ENCODE measurements around the gene LIG1. TPM values are rescaled to one million over a fixed set of nuclear protein-coding genes. Genes with fewer than 3 reads are reported as not detected.

Gene LIG1
- total RNA-seq, result 133 and 140 TPM in 2 replicates

- Mint-ChIP-seq H3K4me3 (peak within 1 kb of the TSS; percentile 97), H3K9me3 (no peaks in the 10 kb centered on the region), H3K27ac (peak within 1 kb of the TSS; percentile 100), H3K36me3 (ENCODE audit: low read depth) (peaks cover 29% of the 10 kb centered on the region), H3K4me1 (ENCODE audit: low read depth) (peaks cover 33% of the 10 kb centered on the region), H3K27me3 (ENCODE audit: insufficient read depth) (peaks cover 3% of the 10 kb centered on the region)
- intact Hi-C loops (cut with micrococcal nuclease), result loop anchor here (1.0 to 10.0 kb wide), 10 partner anchors 33 to 425 kb away; partner anchors contain the start of genes CARD8, CYTH2, LMTK3 and NOP53
- peak; percentile 89 for DNase-seq (ENCODE audit: low spot score)
Observed at GRCh38 chr19:48169939-48170803, at the start of gene LIG1, which contains the start of gene ZSWIM9. Gene LIG1 (minus strand): TSS chr19:48170344. CDS start chr19:48165566, 4,778 bp downstream. Gene ZSWIM9 (plus strand): TSS chr19:48170680. CDS start chr19:48171803, 1,123 bp downstream.

GRCh38 chr19:48218997-48219396, 48.9 kb upstream of the LIG1 start:
- Mint-ChIP-seq H3K4me1 (ENCODE audit: low read depth) (no peaks in the 10 kb centered on the region), H3K4me3 (no peak overlapping the region), H3K36me3 (ENCODE audit: low read depth) (peaks cover 44% of the 10 kb centered on the region), H3K9me3 (no peaks in the 10 kb centered on the region), H3K27ac (no peak overlapping the region), H3K27me3 (ENCODE audit: insufficient read depth) (no peaks in the 10 kb centered on the region)
- intact Hi-C loops (cut with micrococcal nuclease), result no loop called here
- DNase-seq (ENCODE audit: low spot score), result no peak

GRCh38 chr19:48216933-48217332, 46.8 kb upstream of the LIG1 start:
- no peak overlapping the region for H3K27ac Mint-ChIP-seq
- no peaks in the 10 kb centered on the region for H3K27me3 Mint-ChIP-seq (ENCODE audit: insufficient read depth)
- H3K9me3 Mint-ChIP-seq, result no peaks in the 10 kb centered on the region
- no peak overlapping the region for H3K4me3 Mint-ChIP-seq
- H3K36me3 Mint-ChIP-seq (ENCODE audit: low read depth), result peaks cover 50% of the 10 kb centered on the region
- H3K4me1 Mint-ChIP-seq (ENCODE audit: low read depth), result no peaks in the 10 kb centered on the region
- intact Hi-C loops (cut with micrococcal nuclease), result no loop called here
- DNase-seq (ENCODE audit: low spot score), result no peak

GRCh38 chr19:48213959-48214358, 43.8 kb upstream of the LIG1 start:
- no peaks in the 10 kb centered on the region for H3K9me3 Mint-ChIP-seq
- no peaks in the 10 kb centered on the region for H3K27me3 Mint-ChIP-seq (ENCODE audit: insufficient read depth)
- no peak overlapping the region for H3K4me3 Mint-ChIP-seq
- no peaks in the 10 kb centered on the region for H3K4me1 Mint-ChIP-seq (ENCODE audit: low read depth)
- H3K27ac Mint-ChIP-seq, result peak overlapping the region; percentile 1
- no peak for DNase-seq (ENCODE audit: low spot score)
- intact Hi-C loops (cut with micrococcal nuclease), result no loop called here
- H3K36me3 Mint-ChIP-seq (ENCODE audit: low read depth), result peaks cover 54% of the 10 kb centered on the region

- H3K27ac Mint-ChIP-seq, result no peak overlapping the region
- H3K36me3 Mint-ChIP-seq (ENCODE audit: low read depth), result peaks cover 50% of the 10 kb centered on the region
- H3K27me3 Mint-ChIP-seq (ENCODE audit: insufficient read depth), result no peaks in the 10 kb centered on the region
Observed at GRCh38 chr19:48210005-48210404, 39.9 kb upstream of the LIG1 start.

GRCh38 chr19:48206397-48207093, 36.4 kb upstream of the LIG1 start:
- peaks cover 13% of the 10 kb centered on the region for H3K4me1 Mint-ChIP-seq (ENCODE audit: low read depth)
- peaks cover 27% of the 10 kb centered on the region for H3K36me3 Mint-ChIP-seq (ENCODE audit: low read depth)
- intact Hi-C loops (cut with micrococcal nuclease), result no loop called here
- H3K27ac Mint-ChIP-seq, result no peak overlapping the region
- H3K27me3 Mint-ChIP-seq (ENCODE audit: insufficient read depth), result no peaks in the 10 kb centered on the region
- no peak for DNase-seq (ENCODE audit: low spot score)
- H3K4me3 Mint-ChIP-seq, result no peak overlapping the region
- no peaks in the 10 kb centered on the region for H3K9me3 Mint-ChIP-seq

More at GRCh38 chr19:48210005-48210404, 39.9 kb upstream of the LIG1 start:
- H3K4me1 Mint-ChIP-seq (ENCODE audit: low read depth), result peaks cover 13% of the 10 kb centered on the region
- H3K9me3 Mint-ChIP-seq, result no peaks in the 10 kb centered on the region
- intact Hi-C loops (cut with micrococcal nuclease), result no loop called here
- H3K4me3 Mint-ChIP-seq, result no peak overlapping the region
- no peak for DNase-seq (ENCODE audit: low spot score)

GRCh38 chr19:48203794-48204628, 33.9 kb upstream of the LIG1 start:
- H3K4me3 Mint-ChIP-seq, result no peak overlapping the region
- H3K36me3 Mint-ChIP-seq (ENCODE audit: low read depth), result peaks cover 14% of the 10 kb centered on the region
- peaks cover 13% of the 10 kb centered on the region for H3K4me1 Mint-ChIP-seq (ENCODE audit: low read depth)
- H3K27me3 Mint-ChIP-seq (ENCODE audit: insufficient read depth), result no peaks in the 10 kb centered on the region
- intact Hi-C loops (cut with micrococcal nuclease), result loop anchor here (1.0 to 2.0 kb wide), 4 partner anchors 34 to 160 kb away; partner anchors contain the start of genes LIG1, SYNGR4 and ZSWIM9
- H3K27ac Mint-ChIP-seq, result no peak overlapping the region
- peak; percentile 92 for DNase-seq (ENCODE audit: low spot score)
- no peaks in the 10 kb centered on the region for H3K9me3 Mint-ChIP-seq

- peaks cover 13% of the 10 kb centered on the region for H3K4me1 Mint-ChIP-seq (ENCODE audit: low read depth)
- H3K36me3 Mint-ChIP-seq (ENCODE audit: low read depth), result peaks cover 14% of the 10 kb centered on the region
- no peaks in the 10 kb centered on the region for H3K27me3 Mint-ChIP-seq (ENCODE audit: insufficient read depth)
- DNase-seq (ENCODE audit: low spot score), result no peak
- no peak overlapping the region for H3K4me3 Mint-ChIP-seq
- intact Hi-C loops (cut with micrococcal nuclease), result loop anchor here (1.0 to 2.0 kb wide), 2 partner anchors 33 to 129 kb away; partner anchors contain the start of genes LIG1 and ZSWIM9
- H3K9me3 Mint-ChIP-seq, result no peaks in the 10 kb centered on the region
- H3K27ac Mint-ChIP-seq, result no peak overlapping the region
Observed at GRCh38 chr19:48203222-48203793, 33.2 kb upstream of the LIG1 start.

GRCh38 chr19:48196933-48197665, 27.0 kb upstream of the LIG1 start:
- Mint-ChIP-seq H3K4me3 (no peak overlapping the region), H3K4me1 (ENCODE audit: low read depth) (no peaks in the 10 kb centered on the region), H3K36me3 (ENCODE audit: low read depth) (peaks cover 5% of the 10 kb centered on the region), H3K27ac (no peak overlapping the region), H3K9me3 (no peaks in the 10 kb centered on the region), H3K27me3 (ENCODE audit: insufficient read depth) (peaks cover 1% of the 10 kb centered on the region)
- intact Hi-C loops (cut with micrococcal nuclease), result no loop called here
- no peak for DNase-seq (ENCODE audit: low spot score)

- peaks cover 5% of the 10 kb centered on the region for H3K36me3 Mint-ChIP-seq (ENCODE audit: low read depth)
- H3K4me3 Mint-ChIP-seq, result no peak overlapping the region
- DNase-seq (ENCODE audit: low spot score), result no peak
- intact Hi-C loops (cut with micrococcal nuclease), result no loop called here
- no peaks in the 10 kb centered on the region for H3K9me3 Mint-ChIP-seq
- H3K27ac Mint-ChIP-seq, result no peak overlapping the region
- no peaks in the 10 kb centered on the region for H3K4me1 Mint-ChIP-seq (ENCODE audit: low read depth)
- peaks cover 1% of the 10 kb centered on the region for H3K27me3 Mint-ChIP-seq (ENCODE audit: insufficient read depth)
Observed at GRCh38 chr19:48196321-48196763, 26.2 kb upstream of the LIG1 start.

- H3K4me3 Mint-ChIP-seq, result no peak overlapping the region
- H3K4me1 Mint-ChIP-seq (ENCODE audit: low read depth), result no peaks in the 10 kb centered on the region
- H3K9me3 Mint-ChIP-seq, result no peaks in the 10 kb centered on the region
- DNase-seq (ENCODE audit: low spot score), result no peak
- peaks cover 1% of the 10 kb centered on the region for H3K27me3 Mint-ChIP-seq (ENCODE audit: insufficient read depth)
- peaks cover 5% of the 10 kb centered on the region for H3K36me3 Mint-ChIP-seq (ENCODE audit: low read depth)
- H3K27ac Mint-ChIP-seq, result peak overlapping the region; percentile 55
- intact Hi-C loops (cut with micrococcal nuclease), result no loop called here
Observed at GRCh38 chr19:48194844-48195830, 25.0 kb upstream of the LIG1 start.
